C1 segment of cervical spinal cord (tissue), 14 donors: ENCODE data around the gene LRP1B.
A peak's percentile ranks its signal among the peaks of the same experiment; 100 is the strongest.

Experiments
- DNase-seq, 14 donors: peaks; one replicate each; lab custom pipeline; 2025; lab: John Stamatoyannopoulos, UW

Gene LRP1B

GRCh38 chr2:142131010-142131669, at the start of gene LRP1B:
Gene LRP1B, minus strand, starts transcription at chr2:142131016. Its CDS starts 287 bp downstream, at chr2:142130729.
- DNase-seq, result peak in 10 of 14 donors; percentile 56 to 81 (median 76)

- no peak for DNase-seq
Observed at GRCh38 chr2:142179686-142180085, 48.9 kb upstream of the LRP1B start.

GRCh38 chr2:142178604-142179003, 47.8 kb upstream of the LRP1B start:
- no peak for DNase-seq

- no peak for DNase-seq
Observed at GRCh38 chr2:142176941-142177340, 46.1 kb upstream of the LRP1B start.

GRCh38 chr2:142175813-142176338, 45.1 kb upstream of the LRP1B start:
- DNase-seq, result no peak

GRCh38 chr2:142174176-142174575, 43.4 kb upstream of the LRP1B start:
- DNase-seq, result no peak

GRCh38 chr2:142170847-142171246, 40.0 kb upstream of the LRP1B start:
- no peak for DNase-seq

- DNase-seq, result no peak
Observed at GRCh38 chr2:142165790-142166189, 35.0 kb upstream of the LRP1B start.

- DNase-seq, result no peak
Observed at GRCh38 chr2:142153601-142154000, 22.8 kb upstream of the LRP1B start.

GRCh38 chr2:142150453-142150852, 19.6 kb upstream of the LRP1B start:
- no peak for DNase-seq

GRCh38 chr2:142144547-142144946, 13.7 kb upstream of the LRP1B start:
- no peak for DNase-seq

GRCh38 chr2:142142595-142142994, 11.8 kb upstream of the LRP1B start:
- DNase-seq, result no peak

- DNase-seq, result peak in 1 of 14 donors; percentile 5
Observed at GRCh38 chr2:142140434-142140845, 9.6 kb upstream of the LRP1B start.

- DNase-seq, result no peak
Observed at GRCh38 chr2:142139384-142139783, 8.6 kb upstream of the LRP1B start.

- DNase-seq, result no peak
Observed at GRCh38 chr2:142136571-142136970, 5.8 kb upstream of the LRP1B start.

GRCh38 chr2:142134911-142135310, 4.1 kb upstream of the LRP1B start:
- no peak for DNase-seq

- peak; percentile 47 to 90 (median 75) for DNase-seq
Observed at GRCh38 chr2:142130111-142131009, 456 bp downstream of the LRP1B start.

GRCh38 chr2:142128105-142128504, 2.7 kb downstream of the LRP1B start:
- DNase-seq, result no peak

- no peak for DNase-seq
Observed at GRCh38 chr2:142127248-142127647, 3.6 kb downstream of the LRP1B start.

GRCh38 chr2:142124706-142125105, 6.1 kb downstream of the LRP1B start:
- DNase-seq, result no peak

GRCh38 chr2:142119347-142119746, 11.5 kb downstream of the LRP1B start:
- no peak for DNase-seq

- peak in 1 of 14 donors; percentile 6 for DNase-seq
Observed at GRCh38 chr2:142112757-142113221, 18.0 kb downstream of the LRP1B start.
